MM.1S (cell line): ENCODE results near the gene EAF1.

Experiments
- CTCF ChIP-seq: fragments of 300-600 bp; sonication (generic); IDR thresholded peaks from 2 replicates; pipeline ENCODE4 v1.5.1; 2016; ENCODE audit warnings: antibody characterized with exemption, low read length, mixed read lengths
- EZH2 ChIP-seq: fragments of 300-600 bp; sonication (generic); optimal IDR thresholded peaks from 2 replicates; pipeline ENCODE3; 2017; ENCODE audit warnings: low read depth, mild to moderate bottlenecking, antibody characterized with exemption, low read length, mixed read lengths

- TF ChIP-seq CTCF (no peak), EZH2 (no peak)
Measured at GRCh38 chr3:15385901-15386653, 41.3 kb upstream of the EAF1 start.
